Activated T-cell treated with anti-CD3 and anti-CD28 coated beads for 48 hours (primary cell): ENCODE data around the gene PCNX2.
"Not testable (repeated sequence)": the region's sequence is repeated elsewhere in the genome, so short reads cannot be mapped to it uniquely, and the experiment has no call there.

Experiments used
- DNase-seq: peaks from one replicate; pipeline ENCODE4 v3.0.0-alpha.2; 2020; ENCODE audit warnings: low read depth

PCNX2 gene

DNA sequence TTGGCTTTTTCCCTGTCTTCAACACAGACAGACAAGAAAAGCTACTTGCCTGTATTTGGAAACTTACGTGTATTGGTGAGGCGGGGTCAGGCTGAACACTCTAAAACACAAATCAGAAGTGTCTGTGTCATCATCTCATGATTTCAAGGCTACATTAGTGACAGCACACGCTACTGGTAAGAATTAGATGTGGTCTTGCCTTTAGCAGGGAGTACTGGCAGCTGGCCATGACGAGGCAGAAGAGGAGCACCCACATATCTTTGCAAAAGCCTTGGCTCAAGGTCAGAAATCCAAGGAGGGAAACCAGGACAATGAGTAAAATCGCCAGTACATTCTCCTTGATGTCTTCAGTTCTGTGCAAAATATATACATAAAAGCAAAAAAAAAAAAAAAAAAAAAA, 77.7 kb downstream of the PCNX2 start:
- no peak for DNase-seq

- no peak for DNase-seq
These were observed 79.5 kb downstream of the PCNX2 start for GRCh38 chr1:233216009-233216408.

DNA sequence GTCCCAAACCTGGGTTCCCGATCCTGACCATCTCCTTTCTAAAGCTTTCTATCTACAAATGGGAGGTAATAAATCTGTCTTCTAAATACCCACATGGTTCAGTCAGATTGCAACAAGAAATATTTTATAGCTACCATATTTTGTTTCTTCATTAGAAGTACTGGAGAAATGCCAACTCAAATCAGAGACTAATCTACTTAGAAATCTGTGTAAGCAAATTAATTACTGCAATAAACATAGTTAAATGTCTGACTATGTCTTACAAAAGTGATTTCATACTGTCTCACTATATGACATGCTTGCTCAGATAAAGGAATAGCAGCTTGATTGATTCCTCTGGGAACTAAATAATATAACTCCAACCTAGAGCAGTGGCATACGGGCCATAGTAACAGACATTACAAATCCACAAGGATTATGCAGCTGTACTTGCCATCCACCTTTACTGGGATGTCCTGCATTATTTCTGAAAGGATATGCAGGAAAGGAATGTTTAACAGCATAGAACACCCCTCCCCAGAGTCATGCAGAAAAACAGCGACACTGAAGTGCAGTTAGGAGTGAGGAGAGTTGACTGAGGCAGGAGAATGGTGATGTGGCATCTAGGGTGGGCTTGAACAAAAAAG, 80.3 kb downstream of the PCNX2 start:
- DNase-seq, result no peak

DNA sequence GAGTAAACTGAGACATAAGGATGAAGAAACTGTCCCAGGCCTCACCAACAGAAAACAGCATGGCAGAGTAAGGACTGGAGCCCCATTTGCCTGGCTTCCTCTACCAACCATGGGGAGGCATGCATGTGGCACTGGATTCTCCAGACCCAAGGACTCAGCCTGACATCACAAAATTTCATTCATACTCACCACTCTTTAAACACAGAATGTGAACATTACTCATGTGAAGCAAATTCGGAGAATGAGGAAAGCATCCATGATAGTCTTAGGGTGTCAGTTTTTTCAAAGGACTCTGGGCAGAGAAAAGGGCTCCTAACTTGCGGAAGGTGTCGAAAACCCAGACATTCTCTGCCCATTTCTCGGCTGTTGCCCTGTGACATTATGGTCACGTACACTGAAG, 83.9 kb downstream of the PCNX2 start:
- DNase-seq, result no peak

- DNase-seq, result no peak
These were observed 84.4 kb downstream of the PCNX2 start for GRCh38 chr1:233211106-233211505.

DNA sequence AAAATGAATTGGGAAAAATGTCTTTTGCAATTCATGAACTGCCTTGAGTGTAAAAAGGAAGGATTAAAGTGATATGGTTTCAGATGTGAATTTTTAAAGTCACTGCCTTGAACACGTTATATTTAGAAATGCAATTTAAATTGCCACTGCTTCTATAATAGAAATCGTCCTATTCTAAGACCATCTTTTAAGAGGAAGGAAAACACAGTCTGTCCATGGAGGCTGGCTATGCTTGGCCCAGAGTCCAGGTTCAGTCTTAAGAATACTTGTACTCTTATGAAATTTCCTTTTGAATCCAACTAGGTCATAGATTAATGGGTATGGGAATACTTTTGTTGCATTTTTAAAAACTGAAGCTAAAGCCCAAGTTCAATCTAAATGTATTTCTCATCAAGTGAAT, 86.0 kb downstream of the PCNX2 start:
- DNase-seq, result no peak

- no peak for DNase-seq
These were observed 86.8 kb downstream of the PCNX2 start for GRCh38 chr1:233208687-233209086.

DNA sequence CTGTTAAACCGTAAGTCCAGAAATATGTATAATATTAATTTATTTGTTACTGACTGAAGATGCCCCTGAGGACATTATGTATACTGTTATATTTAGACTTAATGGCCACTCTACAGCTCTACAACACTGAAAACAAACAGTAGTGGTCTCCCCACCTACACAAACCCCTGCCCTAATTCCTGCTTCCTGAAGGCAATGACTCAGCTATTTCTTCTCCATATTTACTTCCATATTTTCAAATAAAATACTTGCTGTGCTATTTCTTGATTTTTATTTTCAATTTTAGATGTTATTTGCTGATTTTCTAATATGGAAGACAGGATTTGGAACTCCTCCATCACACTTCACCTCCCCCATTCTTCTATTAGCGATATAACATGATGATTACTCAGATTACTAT, 97.6 kb downstream of the PCNX2 start:
- DNase-seq, result no peak

GRCh38 chr1:233193741-233194140, 101.8 kb downstream of the PCNX2 start:
- DNase-seq, result no peak

DNA sequence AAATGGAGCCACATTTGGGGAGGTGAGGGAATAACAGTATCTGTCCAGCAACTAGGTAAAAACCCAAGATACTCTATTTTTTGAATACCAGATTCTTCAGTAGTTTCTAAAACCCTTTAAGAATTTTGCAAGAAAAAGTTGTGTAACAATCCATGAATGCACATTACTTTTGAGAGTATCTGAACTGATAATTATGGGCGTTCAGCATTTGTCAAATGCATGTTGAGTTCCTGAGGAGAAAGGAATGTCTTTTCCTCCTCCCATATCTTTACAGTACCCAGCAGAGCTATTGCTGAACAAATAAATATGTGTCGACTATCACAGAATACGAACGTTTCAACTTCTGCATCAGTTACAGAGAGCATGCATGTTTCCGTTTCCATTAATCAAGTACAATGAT, 104.5 kb downstream of the PCNX2 start:
- DNase-seq, result no peak

GRCh38 chr1:233189526-233189925, 106.0 kb downstream of the PCNX2 start:
- no peak for DNase-seq

GRCh38 chr1:233188061-233188460, 107.5 kb downstream of the PCNX2 start:
- DNase-seq, result no peak

DNA sequence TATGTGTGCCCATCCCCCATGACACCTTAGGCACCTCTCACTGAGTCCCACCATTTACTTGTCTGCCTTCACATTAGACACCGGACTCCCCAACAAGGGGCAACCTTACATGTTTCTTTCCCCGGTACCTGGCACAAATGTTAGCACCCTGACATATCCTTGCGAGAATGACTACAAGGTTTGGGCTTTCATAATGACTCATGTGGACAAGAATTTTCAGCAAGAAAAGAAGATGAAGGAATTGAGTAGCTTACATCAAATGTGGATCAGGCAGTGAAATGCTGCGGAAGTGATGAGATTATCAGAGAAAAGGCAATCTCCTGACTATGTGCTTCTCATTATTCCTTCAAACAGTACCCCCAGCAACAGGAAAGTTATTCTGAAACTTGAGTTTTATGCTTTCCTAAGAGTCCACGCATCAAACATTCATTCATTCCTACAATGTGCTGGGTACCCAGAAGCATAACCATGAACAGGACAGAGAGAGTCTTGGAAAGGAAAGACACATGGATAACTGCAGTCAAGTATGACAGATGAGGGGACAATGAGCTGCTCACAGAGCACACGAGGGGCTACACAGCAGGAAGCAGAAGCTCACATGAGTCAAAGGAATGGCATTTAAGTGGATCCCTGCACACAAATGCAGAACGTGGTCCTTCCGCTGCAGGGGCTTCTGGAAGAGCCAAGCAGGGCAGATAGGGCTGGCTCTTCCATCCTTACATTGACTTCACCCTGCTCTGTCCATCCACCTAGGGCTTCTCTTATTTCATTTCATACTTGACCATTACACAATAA, 112.1 kb downstream of the PCNX2 start:
- no peak for DNase-seq

DNA sequence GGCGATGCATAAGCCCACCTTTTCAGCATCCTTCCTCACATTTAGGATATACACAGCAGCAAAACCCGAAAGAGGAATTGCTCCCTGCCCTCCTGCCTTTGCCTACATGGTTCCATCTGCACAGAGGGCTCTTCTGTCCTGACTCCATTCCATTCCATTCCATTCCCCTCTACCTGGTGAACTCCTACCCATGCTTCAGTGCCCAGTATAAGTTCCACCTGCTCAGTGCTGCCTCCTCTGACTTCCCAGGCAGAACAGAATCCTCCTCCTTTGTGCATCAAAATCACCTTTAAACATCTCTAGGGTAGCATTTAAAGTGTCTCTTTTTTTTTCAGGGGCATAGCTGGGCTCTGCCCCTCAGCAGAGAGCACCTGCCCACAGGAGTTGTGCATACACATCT, 112.9 kb downstream of the PCNX2 start:
- DNase-seq, result no peak

- DNase-seq, result no peak
These were observed 114.7 kb downstream of the PCNX2 start for GRCh38 chr1:233180641-233181364.

DNA sequence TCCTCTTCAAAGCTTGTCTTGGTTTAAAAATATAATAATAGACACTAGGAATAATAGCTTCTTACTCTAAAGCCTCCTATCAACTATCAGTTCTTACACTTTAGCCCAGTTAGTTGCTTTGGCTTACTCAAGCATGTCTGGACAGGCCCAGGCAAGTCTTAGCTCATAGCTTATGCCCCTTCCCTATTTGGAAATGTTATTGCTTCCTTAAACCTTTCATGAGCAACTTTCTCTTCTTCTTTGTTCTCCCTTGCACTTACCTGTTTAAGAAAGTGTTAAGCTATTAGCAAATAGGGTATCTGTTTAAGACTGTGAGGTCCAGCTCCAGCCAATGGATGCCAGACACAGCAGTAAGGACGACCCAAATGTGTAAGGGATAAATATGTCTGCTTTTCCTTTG, 115.9 kb downstream of the PCNX2 start:
- not testable (repeated sequence) for DNase-seq

DNA sequence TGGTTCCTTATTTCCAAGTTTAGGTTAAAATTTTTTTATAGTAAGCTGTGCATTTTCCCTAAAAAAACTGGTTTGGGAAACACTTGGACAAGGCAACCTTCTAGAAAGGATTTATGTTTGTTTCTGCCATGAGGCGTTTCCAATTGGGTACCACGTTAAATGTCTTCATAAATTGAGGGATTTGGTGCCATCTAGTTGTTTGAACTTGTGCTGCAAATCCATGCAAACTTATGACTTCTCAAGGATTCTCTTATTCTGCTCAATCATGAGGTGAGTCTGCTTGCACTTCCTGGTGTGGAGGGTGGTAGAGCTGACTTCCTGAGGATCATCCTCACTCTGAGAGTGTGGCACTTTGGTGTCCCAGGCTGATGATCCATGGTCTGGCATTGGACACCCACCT, 123.3 kb downstream of the PCNX2 start:
- DNase-seq, result no peak

DNA sequence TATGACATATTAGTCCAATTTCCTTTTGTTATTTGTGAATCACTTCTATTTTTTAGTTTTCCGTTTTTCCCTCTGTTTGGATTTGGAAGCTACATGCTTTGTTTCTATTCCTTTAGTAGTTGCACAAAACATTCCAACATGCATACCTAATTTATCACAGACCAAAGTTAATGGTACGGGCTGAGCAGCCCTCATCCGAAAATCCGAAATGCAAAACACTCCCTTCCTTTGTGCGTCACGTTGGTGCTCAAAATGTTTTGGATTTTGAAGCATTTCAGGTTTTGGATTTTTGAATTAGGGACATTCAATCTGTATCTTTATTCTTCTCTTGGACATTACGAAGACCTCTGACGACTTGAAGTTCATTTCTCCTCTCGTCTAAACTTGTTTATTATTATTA, 124.8 kb downstream of the PCNX2 start:
- no peak for DNase-seq

- no peak for DNase-seq
These were observed 127.1 kb downstream of the PCNX2 start for GRCh38 chr1:233168384-233168783.

DNA sequence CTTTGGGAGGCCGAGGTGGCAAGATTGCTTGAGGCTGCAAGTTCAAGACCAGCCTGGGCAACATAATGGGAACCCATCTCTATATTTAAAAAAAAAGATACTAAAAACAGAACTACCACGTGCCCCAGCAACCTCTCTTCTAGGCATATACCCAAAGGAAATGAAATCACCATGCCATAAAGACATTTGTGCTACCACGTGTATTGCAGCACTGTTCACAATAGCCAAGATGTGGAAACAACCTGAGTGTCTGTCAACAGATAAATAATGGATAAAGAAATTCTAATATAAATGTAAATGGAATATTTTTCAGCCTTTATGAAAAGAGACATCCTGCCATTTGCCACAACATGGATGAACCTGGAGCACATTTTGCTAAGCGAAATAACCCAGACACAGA, 128.6 kb downstream of the PCNX2 start:
- no peak for DNase-seq

DNA sequence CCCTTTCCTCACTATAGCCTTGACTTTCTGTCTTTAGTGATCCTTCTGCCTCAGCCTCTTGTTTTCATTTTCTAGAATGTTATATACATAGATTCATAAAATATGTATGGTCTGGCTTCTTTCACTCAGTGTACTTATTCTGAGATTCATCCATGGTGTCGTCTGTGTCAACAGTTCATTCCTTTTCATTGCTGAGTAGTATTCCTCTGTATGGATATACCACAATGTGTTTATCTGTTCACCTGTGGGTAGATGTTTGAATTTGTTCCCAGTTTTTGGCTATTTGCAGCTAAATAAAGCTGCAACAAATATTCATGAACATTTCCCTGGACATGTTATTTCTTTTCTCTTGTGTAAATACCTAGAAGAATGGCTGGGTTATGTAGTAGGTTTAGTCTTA, 131.8 kb downstream of the PCNX2 start:
- no peak for DNase-seq

GRCh38 chr1:233158322-233158721, 137.2 kb downstream of the PCNX2 start:
- DNase-seq, result no peak

DNA sequence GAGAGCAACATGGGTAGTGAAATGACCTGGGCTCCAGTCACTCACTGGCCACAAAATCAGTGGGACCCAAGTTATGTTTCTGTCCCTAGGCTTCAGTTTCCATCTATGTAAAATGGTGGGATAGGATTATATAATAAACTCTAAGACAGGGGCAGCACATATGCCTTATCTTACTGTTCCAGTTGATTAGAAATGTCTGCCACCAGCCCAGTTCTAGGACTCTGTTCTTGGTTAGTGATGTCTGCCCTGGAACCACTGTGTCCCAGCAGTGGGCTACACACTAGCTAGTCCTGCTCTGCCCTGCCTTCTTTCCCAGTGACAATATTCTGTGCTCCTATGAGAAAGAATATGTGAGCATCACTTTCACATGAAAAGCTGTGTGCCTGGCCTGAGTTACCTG, 138.3 kb downstream of the PCNX2 start:
- DNase-seq, result no peak
